Mucosa of stomach (tissue), 1 donor: ENCODE measurements around the gene RAMP2.

Source experiments
- H3K27me3 ChIP-seq: one replicate; pipeline ENCODE4 v1.7.0; 2013; ENCODE audit warnings: mild to moderate bottlenecking, low read length; ENCODE audit not compliant: control insufficient read depth, insufficient read depth
- H3K36me3 ChIP-seq: one replicate; pipeline ENCODE4 v1.7.0; 2013; ENCODE audit warnings: low read length; ENCODE audit not compliant: control insufficient read depth, insufficient read depth
- H3K4me1 ChIP-seq: one replicate; pipeline ENCODE4 v1.7.0; 2013; ENCODE audit warnings: mild to moderate bottlenecking, low read length; ENCODE audit not compliant: control insufficient read depth, insufficient read depth
- H3K4me3 ChIP-seq: one replicate; pipeline ENCODE4 v1.7.0; 2013; ENCODE audit warnings: low read length
- H3K9ac ChIP-seq: one replicate; pipeline ENCODE4 v1.7.0; 2013; ENCODE audit warnings: mild to moderate bottlenecking, low read length, moderate library complexity
- H3K9me3 ChIP-seq: one replicate; pipeline ENCODE4 v1.7.0; 2013; ENCODE audit warnings: mild to moderate bottlenecking, low read length, moderate library complexity; ENCODE audit not compliant: control insufficient read depth
- donor health status: Pancreatic carcinoma.

Gene RAMP2

DNA sequence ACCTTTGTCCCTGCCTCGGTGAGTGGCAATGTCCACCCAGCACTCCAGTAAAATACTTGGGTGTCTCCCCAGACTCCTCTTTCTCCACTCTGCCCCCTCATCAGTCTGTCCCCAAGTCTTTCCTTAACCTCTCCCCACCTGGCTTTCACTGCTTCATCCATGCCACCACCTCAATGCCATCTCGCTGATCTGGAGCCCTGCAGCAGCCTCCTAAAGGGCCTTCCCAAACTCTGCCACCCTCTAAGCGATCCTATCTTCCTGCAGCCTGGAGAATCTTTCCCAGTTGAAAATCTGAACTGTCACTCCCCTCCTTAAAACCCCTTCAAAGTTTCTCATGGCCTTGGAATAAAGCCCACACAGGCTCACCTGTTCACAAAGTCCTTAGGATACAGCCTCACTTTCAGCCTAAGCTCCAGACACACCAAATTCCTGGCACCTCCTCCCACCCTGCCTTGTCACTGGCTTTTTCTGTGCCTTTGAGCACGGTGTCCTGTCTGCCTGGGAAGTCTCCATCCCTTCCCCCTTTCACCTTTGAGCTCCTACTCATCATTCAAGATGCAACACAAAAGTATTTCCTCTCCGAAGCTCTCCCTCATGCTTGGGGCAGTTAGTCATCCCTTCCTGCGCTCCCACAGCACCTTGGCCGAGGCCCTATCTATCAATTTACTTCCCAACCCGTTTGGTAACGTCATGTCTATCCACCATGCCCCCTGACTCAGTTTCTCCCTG is 22.2 kb downstream of the RAMP2 start:
- Histone ChIP-seq H3K4me1 (peaks cover 23% of the 10 kb centered on the region), H3K4me3 (no peak overlapping the region), H3K36me3 (no peaks in the 10 kb centered on the region), H3K9me3 (no peaks in the 10 kb centered on the region), H3K27me3 (peaks cover 71% of the 10 kb centered on the region), H3K9ac (no peak overlapping the region)

DNA sequence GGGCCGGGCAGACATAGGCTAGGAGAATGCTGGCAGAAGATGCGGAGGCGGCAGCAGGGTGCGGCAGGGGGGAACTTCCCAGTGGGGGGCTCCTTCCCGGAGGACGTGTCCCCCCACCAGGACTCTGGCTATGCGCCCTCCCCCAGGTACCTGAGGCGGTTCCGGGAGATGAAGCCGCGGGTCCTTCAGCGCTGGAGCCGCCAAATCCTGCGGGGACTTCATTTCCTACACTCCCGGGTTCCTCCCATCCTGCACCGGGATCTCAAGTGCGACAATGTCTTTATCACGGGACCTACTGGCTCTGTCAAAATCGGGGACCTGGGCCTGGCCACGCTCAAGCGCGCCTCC is 22.7 kb downstream of the RAMP2 start:
- H3K36me3 ChIP-seq = no peaks in the 10 kb centered on the region
- peaks cover 23% of the 10 kb centered on the region for H3K4me1 ChIP-seq
- H3K9ac ChIP-seq = no peak overlapping the region
- H3K9me3 ChIP-seq = no peaks in the 10 kb centered on the region
- no peak overlapping the region for H3K4me3 ChIP-seq
- peaks cover 73% of the 10 kb centered on the region for H3K27me3 ChIP-seq

DNA sequence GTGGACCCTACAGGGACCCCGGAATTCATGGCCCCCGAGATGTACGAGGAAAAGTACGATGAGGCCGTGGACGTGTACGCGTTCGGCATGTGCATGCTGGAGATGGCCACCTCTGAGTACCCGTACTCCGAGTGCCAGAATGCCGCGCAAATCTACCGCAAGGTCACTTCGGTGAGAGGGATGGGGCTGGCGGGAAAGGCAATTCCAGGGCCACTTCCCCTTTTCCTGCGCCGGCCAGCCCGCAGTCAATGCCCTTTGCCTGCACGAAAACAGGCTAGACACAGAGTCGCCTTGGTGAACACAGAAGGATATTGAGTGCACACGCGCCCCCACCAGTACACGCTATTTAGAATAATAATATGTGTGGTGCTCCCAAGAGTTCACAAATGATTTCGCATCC is 23.4 kb downstream of the RAMP2 start:
- H3K36me3 ChIP-seq = no peaks in the 10 kb centered on the region
- H3K4me3 ChIP-seq = no peak overlapping the region
- H3K4me1 ChIP-seq = peaks cover 21% of the 10 kb centered on the region
- peaks cover 75% of the 10 kb centered on the region for H3K27me3 ChIP-seq
- no peak overlapping the region for H3K9ac ChIP-seq
- H3K9me3 ChIP-seq = no peaks in the 10 kb centered on the region

DNA sequence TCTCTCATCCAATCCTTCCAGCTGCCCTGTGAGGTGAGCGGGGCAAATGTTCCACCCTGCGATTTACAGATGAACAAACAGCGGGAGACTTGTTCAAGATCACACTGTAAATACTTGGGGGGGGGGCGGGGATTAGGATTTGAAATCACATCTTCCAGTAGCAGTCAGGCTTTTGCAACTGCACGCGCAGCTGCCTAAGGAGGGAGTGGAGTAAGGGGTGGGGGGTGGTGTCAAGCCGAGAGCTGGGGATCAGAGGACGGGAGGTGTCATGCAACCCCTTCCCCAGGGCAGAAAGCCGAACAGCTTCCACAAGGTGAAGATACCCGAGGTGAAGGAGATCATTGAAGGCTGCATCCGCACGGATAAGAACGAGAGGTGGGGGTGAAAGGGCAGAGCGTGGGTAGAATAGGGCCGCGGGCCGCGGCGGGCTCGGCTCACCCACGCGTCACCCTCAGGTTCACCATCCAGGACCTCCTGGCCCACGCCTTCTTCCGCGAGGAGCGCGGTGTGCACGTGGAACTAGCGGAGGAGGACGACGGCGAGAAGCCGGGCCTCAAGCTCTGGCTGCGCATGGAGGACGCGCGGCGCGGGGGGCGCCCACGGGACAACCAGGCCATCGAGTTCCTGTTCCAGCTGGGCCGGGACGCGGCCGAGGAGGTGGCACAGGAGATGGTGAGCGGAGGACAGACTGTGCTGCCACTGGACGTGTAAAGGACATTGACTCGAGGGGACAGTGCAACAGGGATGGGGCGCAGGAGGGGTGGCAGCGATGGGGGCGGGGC is 24.0 kb downstream of the RAMP2 start:
- H3K27me3 ChIP-seq = peaks cover 74% of the 10 kb centered on the region
- H3K36me3 ChIP-seq = no peaks in the 10 kb centered on the region
- H3K9me3 ChIP-seq = no peaks in the 10 kb centered on the region
- peaks cover 15% of the 10 kb centered on the region for H3K4me1 ChIP-seq
- H3K4me3 ChIP-seq = no peak overlapping the region
- no peak overlapping the region for H3K9ac ChIP-seq

DNA sequence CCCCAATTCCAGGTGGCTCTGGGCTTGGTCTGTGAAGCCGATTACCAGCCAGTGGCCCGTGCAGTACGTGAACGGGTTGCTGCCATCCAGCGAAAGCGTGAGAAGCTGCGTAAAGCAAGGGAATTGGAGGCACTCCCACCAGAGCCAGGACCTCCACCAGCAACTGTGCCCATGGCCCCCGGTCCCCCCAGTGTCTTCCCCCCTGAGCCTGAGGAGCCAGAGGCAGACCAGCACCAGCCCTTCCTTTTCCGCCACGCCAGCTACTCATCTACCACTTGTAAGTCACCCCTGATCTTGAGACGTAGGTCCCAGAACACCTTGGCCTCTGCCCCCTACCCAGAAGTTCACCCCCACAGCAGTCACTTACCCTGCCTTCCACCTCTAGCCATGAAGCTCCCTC is 26.2 kb downstream of the RAMP2 start:
- H3K27me3 ChIP-seq = peaks cover 54% of the 10 kb centered on the region
- no peaks in the 10 kb centered on the region for H3K36me3 ChIP-seq
- H3K4me1 ChIP-seq = no peaks in the 10 kb centered on the region
- H3K4me3 ChIP-seq = no peak overlapping the region
- no peak overlapping the region for H3K9ac ChIP-seq
- H3K9me3 ChIP-seq = no peaks in the 10 kb centered on the region

DNA sequence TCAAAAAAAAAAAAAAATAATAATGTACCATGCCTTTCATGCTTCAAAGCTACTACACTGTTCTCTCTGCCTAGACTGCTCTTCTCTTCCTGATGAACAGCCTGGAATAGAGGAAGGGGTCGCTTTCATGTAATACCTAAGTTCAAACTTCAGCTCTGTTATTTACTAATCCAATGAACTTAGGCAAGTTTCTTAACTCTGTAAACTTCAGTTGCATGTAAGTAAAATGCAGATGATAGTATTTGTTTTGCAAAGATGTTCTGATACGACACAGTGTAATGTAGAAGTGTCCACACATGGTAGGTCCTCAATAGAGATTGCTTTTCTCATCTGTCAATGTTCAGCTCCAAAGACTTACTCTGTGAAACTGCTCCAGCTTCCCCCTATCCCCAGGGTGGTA is 30.9 kb downstream of the RAMP2 start:
- peaks cover 4% of the 10 kb centered on the region for H3K4me1 ChIP-seq
- H3K9me3 ChIP-seq = no peaks in the 10 kb centered on the region
- no peak overlapping the region for H3K4me3 ChIP-seq
- peaks cover 11% of the 10 kb centered on the region for H3K27me3 ChIP-seq
- no peak overlapping the region for H3K9ac ChIP-seq
- no peaks in the 10 kb centered on the region for H3K36me3 ChIP-seq

DNA sequence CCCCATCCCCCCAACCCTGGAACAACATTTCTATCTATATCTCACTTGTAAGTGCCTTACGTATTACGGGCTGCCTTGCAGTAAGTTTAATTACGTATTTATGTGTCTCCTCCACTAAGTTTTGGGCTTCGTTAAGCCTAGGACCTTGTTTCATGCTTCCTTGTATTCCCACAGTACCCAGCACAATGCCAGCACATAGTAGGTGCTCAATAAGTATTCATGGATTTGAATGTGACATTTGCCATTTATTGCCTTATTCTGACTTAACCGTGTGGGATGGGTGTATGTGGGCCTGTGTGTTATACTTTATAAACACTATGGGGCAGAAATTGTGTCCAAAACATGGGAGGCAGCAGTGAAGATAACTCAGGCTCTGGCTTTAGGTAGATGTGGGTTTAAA is 31.5 kb downstream of the RAMP2 start:
- Histone ChIP-seq H3K9me3 (no peaks in the 10 kb centered on the region), H3K4me3 (no peak overlapping the region), H3K27me3 (peaks cover 5% of the 10 kb centered on the region), H3K4me1 (peaks cover 10% of the 10 kb centered on the region), H3K9ac (no peak overlapping the region), H3K36me3 (no peaks in the 10 kb centered on the region)

DNA sequence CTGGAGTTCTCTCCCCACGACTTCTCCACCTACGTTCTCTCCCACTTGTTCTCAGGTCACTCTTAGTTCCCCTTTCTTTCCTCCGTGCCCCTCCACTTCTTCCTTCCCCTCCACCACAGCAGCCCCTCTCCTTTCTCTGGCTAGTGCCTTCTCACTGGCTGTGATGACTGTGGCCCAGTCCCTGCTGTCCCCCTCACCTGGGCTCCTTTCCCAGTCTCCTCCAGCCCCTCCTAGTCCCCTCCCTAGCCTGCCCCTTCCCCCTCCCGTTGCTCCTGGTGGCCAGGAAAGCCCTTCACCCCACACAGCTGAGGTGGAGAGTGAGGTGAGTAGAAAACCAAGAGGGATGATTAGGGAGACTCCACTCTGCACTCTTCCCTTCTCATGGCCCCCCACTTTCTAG is 34.0 kb downstream of the RAMP2 start:
- Histone ChIP-seq H3K36me3 (no peaks in the 10 kb centered on the region), H3K9me3 (no peaks in the 10 kb centered on the region), H3K9ac (no peak overlapping the region), H3K27me3 (no peaks in the 10 kb centered on the region), H3K4me3 (no peak overlapping the region), H3K4me1 (peaks cover 21% of the 10 kb centered on the region)

DNA sequence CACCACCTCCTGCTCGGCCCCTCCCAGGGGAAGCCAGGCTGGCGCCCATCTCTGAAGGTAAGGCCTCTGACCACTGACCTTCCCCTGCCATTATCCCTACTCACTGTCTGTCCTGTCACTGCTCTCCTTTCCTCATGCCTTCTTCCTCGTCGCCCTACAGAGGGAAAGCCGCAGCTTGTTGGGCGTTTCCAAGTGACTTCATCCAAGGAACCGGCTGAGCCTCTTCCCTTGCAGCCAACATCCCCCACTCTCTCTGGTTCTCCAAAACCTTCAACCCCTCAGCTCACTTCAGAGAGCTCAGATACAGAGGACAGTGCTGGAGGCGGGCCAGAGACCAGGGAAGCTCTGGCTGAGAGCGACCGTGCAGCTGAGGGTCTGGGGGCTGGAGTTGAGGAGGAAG is 34.4 kb downstream of the RAMP2 start:
- H3K4me3 ChIP-seq = no peak overlapping the region
- H3K36me3 ChIP-seq = no peaks in the 10 kb centered on the region
- no peak overlapping the region for H3K9ac ChIP-seq
- H3K9me3 ChIP-seq = no peaks in the 10 kb centered on the region
- H3K27me3 ChIP-seq = no peaks in the 10 kb centered on the region
- H3K4me1 ChIP-seq = peaks cover 21% of the 10 kb centered on the region

DNA sequence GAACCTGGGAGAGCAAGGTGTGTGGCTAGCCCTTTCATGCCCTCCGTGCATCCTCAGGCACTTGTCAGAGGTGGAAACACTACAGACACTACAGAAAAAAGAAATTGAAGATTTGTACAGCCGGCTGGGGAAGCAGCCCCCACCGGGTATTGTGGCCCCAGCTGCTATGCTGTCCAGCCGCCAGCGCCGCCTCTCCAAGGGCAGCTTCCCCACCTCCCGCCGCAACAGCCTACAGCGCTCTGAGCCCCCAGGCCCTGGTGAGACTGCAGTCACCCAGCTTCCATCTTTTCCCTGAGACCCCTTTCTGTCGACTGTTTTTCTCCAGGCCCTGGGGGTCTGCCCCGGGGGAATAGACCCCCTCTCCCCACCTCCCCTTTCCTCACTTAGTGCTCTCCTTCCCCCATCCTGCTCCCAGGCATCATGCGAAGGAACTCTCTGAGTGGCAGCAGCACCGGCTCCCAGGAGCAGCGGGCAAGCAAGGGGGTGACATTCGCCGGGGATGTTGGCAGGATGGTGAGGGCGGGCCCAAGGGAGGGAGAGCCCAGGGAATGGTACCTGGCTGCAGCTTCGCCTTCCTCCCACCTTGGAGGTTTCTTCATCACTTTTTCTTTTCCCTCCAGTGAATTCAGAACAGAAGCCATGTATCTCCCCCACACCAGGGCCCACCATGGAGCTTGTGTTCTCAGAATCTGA is 35.2 kb downstream of the RAMP2 start:
- Histone ChIP-seq H3K9me3 (no peaks in the 10 kb centered on the region), H3K9ac (no peak overlapping the region), H3K4me3 (no peak overlapping the region)

DNA sequence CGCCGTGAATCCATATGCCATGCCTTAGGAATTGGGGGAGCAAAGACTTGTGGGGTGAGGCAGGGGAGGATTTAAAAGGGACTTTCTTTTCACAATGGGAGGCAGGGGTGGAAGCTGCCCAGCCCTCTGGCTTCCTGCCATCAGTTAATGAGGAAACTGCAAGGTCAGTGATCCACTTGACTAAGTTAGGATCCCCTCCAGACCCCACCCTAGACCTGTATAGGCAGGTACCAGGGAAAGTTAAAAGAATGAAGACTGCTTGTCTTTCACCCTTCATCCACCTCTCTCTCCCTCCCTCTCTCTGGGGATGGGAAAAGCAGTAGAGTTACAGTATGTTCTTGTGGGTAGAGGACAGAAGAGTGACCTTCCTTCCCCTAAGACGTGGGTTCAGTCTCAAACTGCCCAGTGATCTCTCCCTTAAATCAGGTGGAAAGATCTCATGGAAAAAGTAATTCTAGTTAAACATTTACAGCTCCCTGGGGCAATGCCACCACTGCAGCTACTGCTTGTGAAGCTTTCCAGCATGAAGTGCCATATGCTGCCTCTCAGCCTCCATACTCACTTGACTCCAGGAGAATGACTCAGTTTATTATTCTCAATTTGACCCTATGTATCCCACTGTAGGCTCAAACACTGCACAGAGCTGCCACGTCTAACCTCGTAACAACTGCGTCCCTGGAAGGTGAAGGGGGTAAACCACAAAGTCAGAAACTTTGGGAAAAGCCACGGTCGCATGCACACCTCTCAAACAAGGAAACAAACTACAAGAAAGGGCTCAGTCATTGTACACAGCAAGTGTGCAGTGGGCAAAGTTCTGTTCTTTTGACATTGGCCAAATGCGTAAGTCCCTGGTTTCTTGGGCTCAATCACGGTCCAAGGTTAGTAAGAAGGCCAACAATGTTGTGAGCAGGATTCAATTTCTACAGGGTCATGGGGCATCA is 36.3 kb downstream of the RAMP2 start:
- Histone ChIP-seq H3K27me3 (no peaks in the 10 kb centered on the region), H3K36me3 (no peaks in the 10 kb centered on the region), H3K9me3 (no peaks in the 10 kb centered on the region), H3K9ac (peak overlapping the region; percentile 92), H3K4me1 (peaks cover 21% of the 10 kb centered on the region), H3K4me3 (peak overlapping the region; percentile 92)

More for the DNA sequence above, 35.2 kb downstream of the RAMP2 start:
- Histone ChIP-seq H3K36me3 (no peaks in the 10 kb centered on the region), H3K4me1 (peaks cover 21% of the 10 kb centered on the region), H3K27me3 (no peaks in the 10 kb centered on the region)
